DND-41 (cell line): ENCODE measurements around the gene DNASE1L2.
"Not testable (repeated sequence)": the region's sequence is repeated elsewhere in the genome, so short reads cannot be mapped to it uniquely, and the experiment has no call there.

Experiments
- CTCF ChIP-seq: IDR thresholded peaks from 2 replicates; pipeline ENCODE4 v1.5.1; 2012; ENCODE audit warnings: borderline replicate concordance, low read length, moderate library complexity, mild to moderate bottlenecking; ENCODE audit not compliant: poor library complexity, severe bottlenecking; ENCODE audit errors: extremely low read depth
- EZH2 ChIP-seq: IDR thresholded peaks from 3 replicates; pipeline ENCODE4 v1.6.1; 2012; ENCODE audit warnings: borderline replicate concordance, low read depth, mild to moderate bottlenecking, moderate library complexity, low read length, inconsistent platforms; ENCODE audit not compliant: severe bottlenecking

GRCh38 chr16:2267505-2267912 lies 31.3 kb downstream of the DNASE1L2 start:
- TF ChIP-seq CTCF, EZH2: not testable (repeated sequence)
